Putamen (tissue), 1 donor: ENCODE measurements around the gene PPIL6.

Experiments used
- DNase-seq: peaks from one replicate; pipeline ENCODE4 v3.0.0-alpha.2; 2016; ENCODE audit warnings: low spot score

The PPIL6 gene

DNA sequence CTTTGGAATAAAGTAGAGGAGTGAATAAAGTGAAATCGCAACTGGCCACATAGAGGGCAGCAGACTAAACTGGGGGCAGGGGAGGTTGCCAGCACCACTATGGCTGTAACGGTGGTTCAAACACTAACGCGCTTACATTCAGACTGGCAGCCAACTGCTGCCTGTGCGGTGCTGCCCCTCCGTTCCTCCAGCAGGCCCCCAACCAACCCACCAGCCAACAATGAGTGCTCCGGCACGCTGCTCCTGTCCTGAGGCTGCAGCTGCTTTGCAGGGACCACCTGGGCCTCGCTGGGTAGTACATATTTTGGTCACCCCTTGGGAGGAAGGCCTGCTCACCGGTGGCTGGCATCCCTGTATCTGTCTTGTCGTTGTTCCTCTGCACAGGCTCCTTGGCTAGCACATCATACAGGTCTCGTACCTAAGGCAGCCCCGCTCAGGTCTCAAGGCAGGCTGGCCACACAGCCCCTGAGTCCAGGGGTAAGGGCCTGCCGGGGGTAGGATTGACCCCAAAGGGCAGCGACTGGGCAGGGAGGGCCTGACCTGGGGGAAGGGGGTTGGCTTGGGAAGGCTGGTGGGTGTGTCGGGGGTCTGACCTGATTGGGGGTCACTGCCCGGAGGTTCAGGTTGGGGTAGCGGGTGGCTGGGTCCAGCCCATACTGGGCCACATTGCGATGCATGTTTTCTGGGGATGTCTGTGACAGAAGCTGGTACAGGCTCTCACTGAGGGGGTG is 8.8 kb upstream of the PPIL6 start:
- no peak for DNase-seq

DNA sequence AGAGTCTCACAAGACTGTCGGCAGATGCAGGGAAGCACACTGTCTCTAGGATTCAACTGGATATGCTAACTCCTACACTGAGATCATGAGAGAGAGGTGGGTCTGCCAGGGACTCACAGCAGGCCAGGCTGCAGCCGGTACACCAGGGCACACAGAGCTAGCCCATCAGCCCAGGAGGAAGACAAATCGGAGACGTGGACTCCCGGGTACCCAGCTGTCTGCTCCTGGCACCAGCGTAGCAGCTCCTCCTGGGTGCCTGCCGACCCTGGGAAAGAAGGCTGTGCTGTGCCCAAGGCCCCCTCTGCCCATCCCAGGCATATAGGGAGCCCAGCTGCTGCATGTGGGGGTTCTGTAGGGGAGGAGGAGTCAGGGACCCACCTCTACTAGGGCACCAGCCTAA is 8.2 kb upstream of the PPIL6 start:
- no peak for DNase-seq

DNA sequence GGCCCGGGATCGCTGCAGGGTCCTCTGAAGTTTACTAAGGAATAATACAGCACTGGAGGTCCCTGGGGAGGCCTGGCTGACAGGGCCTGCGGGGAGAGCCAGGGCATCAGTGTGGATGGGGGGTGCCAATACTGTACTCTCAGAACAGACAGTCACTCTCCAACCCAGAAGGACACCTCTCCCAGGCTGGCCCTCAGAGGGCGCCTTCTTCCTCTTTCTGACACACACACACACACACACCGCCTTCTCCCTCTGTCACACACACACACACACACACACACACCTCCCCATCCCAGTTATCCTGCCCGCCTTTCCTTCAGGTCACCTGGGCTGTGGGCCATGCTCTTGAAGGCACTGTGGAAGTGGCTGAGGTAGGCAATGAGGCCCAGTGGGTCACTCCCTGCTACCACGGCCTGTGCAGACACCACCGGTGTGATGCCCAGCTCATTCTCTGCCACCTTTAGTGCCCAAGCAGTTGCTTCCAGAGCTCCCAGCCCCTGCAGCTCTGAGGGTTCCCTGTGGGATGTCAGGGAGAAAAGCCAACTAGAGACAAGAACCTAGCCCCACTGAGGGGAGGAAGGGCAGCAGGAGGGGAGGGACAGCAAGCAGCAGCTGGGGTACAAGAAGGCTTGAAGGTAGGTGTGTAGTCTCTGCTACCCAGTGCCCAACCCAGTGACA is 7.6 kb upstream of the PPIL6 start:
- DNase-seq: no peak

- no peak for DNase-seq
Observed at GRCh38 chr6:109447087-109447486, 6.7 kb upstream of the PPIL6 start.

DNA sequence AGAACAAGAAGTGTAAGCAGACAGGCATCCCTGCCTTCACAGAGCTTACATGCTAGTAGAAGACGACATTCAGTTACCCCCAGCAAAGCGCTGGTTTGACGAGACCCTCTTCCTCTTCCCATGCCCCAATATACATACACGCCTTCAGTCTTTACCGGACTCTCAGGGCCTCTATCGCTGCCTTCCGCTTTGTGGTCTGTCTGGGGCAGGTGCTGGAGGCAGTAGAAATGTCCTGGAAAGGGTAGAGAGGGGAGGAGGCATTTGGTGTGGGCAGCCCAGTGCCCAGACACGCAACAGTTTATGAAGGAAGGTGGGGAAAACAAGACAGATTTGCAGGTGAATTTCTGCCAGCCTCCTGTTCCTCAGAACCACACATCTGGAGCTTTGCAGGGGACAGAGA is 6.1 kb upstream of the PPIL6 start:
- no peak for DNase-seq

- no peak for DNase-seq
Observed at GRCh38 chr6:109446072-109446471, 5.6 kb upstream of the PPIL6 start.

GRCh38 chr6:109445382-109445781 is 5.0 kb upstream of the PPIL6 start:
- no peak for DNase-seq

DNA sequence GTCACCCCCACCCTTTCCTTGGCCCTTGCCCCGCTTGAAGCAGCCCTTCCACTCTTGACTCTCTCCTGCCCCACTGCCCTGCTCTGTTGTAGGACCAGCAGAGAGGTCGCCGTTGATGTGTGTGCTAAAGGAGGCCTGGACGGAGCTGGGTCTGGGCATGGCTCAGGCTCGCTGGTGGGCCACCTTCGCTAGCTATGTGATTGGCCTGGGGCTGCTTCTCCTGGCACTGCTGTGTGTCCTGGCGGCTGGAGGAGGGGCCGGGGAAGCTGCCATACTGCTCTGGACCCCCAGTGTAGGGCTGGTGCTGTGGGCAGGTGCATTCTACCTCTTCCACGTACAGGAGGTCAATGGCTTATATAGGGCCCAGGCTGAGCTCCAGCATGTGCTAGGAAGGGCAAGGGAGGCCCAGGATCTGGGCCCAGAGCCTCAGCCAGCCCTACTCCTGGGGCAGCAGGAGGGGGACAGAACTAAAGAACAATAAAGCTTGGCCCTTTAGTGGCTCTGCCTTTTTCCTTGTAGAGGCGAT is 3.1 kb upstream of the PPIL6 start:
- no peak for DNase-seq

DNA sequence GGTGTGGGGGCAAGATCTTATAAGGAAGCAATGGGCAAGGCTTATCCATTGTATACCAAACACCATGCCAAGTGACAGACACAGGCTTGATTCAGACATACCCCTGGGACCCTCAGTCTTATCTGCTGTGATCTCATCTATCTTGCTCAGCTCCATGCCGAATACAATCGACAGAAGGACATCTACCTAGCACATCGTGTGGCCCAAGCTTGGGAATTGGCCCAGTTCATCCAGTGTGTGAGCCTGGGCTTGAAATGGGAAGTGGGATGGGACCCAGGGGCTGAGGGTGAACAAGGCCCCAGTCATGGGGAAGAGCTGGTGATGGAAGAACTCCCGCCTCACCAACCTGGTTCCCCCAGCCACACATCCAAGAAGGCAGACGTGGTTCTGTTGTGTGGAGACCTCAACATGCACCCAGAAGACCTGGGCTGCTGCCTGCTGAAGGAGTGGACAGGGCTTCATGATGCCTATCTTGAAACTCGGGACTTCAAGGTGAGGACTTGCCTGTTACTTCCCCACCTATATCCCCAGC is 2.0 kb upstream of the PPIL6 start:
- DNase-seq: no peak

GRCh38 chr6:109441069-109441816 is 815 bp upstream of the PPIL6 start:
- no peak for DNase-seq

DNA sequence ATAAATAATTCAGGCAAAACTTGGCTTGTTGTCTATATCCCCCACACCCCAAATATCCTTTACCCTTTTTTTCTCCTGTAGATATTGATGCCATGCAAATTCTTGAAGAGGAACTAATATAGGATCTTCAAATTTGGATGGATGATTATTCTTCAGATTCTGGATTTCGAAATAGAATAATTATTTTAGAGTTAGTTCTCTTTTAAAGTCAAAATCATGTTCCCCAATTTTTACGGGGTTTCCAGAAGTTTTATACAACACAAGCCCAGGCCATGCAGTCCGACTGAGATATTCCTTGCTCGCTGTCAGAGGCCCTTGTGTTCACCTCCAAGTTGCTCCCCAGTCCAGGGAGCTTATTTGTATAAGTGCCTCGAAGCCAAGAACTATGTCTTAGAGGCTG is 4.4 kb downstream of the PPIL6 start:
- no peak for DNase-seq

DNA sequence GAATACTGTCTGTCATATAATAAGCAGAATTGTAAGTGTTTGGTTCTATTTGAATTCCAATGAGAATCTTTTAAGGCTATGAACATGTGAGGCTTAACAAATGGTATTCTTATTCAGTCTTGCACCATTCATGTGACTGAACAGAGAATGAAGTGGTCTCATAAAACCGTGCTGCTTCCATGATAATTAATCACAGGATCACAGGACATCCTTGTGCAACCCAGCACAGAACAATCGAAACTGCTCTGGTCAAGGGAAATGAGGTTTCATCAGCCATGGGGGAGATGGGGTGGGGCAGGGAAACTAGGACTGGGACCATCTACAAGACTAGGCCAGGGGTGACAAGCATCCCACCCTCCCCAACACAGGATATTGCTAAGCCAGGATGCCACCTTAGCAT is 6.0 kb downstream of the PPIL6 start:
- DNase-seq: no peak

- DNase-seq: no peak
Observed at GRCh38 chr6:109429496-109429895, 10.9 kb downstream of the PPIL6 start.

- DNase-seq: no peak
Observed at GRCh38 chr6:109428889-109429477, 11.4 kb downstream of the PPIL6 start.

- DNase-seq: no peak
Observed at GRCh38 chr6:109424946-109425345, 15.5 kb downstream of the PPIL6 start.

DNA sequence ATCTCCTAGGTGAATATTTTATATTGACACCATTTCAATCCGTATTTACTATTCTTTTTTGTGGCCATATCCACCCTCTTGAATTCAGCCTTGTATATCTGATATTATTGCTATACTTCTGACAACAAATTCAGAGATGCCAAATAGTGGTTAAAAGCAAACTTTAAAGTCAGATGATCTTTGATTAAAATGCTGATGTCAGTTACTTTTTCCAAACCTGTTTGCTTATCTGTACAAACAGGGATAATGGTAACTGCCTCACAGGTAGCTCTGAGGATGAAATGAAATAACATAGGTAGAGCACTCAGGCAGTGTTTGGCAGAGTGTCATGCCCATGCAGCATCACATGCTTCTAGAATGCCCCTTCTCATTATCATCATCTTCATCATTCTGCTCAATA is 19.2 kb downstream of the PPIL6 start:
- no peak for DNase-seq

GRCh38 chr6:109420751-109421150 is 19.7 kb downstream of the PPIL6 start:
- DNase-seq: no peak

- DNase-seq: no peak
Observed at GRCh38 chr6:109417646-109418045, 22.8 kb downstream of the PPIL6 start.

DNA sequence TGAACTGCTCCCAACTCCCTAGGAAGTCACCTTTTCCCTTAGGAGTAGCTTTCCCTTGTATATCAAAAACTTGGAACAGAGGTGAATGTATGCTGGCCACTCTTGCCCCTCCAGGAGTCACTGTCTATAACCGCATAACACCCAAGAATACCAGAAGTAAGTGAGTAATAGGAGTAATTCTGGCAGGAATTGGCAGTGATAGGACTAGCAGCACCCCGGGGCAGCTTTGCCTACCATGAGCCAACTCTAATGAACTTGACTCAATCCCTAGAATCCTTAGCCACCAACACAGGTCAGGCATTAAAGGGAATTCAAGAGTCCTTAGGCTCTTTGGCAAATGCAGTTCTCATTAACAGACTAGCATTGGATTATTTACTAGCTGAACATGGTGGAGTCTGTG is 29.4 kb downstream of the PPIL6 start:
- no peak for DNase-seq

GRCh38 chr6:109406196-109406595 is 34.2 kb downstream of the PPIL6 start:
- DNase-seq: no peak

DNA sequence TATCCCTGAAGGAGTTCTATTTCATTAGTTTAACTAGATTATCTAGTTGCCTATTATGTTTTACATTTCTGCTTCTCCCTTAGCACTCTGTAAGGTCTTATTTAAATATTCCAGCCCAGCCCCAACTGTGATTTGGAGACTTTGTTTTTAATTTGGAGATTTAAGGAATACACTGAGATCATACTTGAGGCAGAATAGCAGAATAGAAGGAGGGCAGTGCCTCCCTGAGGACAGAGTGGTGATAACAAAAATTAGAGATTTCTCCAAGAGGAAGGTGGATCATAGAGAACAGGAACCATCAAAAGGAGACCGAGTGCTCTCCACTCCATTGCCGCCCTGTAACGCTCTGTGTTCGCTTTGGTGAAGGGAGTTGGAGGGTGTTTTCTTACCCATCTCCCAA is 43.4 kb downstream of the PPIL6 start:
- no peak for DNase-seq

DNA sequence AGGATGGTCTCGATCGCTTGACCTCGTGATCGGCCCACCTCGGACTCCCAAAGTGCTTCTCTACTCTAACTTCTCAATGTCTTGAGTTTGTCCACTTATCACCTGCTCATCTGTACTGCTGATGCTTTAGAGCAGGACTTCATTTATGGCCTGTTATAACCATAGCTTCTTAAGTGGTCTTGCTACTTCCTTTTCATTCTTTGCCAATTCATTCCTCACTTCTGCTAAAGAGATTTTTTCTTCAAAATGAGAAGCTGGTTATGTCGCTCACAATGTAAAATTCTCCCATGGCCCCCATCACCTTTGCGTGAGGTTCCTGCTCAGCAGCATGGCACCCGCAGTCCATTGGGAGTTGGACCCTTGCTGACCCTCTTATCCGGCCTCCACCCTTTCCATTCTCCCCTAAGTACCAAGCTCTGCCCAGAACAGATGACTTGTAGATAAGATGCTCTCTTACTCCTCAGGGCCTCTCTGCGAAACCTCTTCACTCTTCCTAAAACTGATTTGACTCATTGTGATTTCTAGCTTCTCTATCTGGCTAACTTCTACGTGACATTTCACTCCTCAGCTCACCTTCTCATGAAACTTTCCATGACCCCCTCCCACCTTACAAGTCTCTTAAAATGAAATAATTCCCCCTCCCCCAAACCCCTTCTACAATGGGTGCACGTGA is 44.2 kb downstream of the PPIL6 start:
- DNase-seq: no peak
